GM18520 (cell line): ENCODE results near the gene CFAP20DC.
"Not testable (repeated sequence)": the region's sequence is repeated elsewhere in the genome, so short reads cannot be mapped to it uniquely, and the experiment has no call there.

ENCODE experiments used
- ATAC-seq: cut with Tn5 transposase; IDR thresholded peaks from one replicate; pipeline ENCODE4 v1.9.1; 2021; ENCODE audit not compliant: unreplicated experiment

CFAP20DC gene

DNA sequence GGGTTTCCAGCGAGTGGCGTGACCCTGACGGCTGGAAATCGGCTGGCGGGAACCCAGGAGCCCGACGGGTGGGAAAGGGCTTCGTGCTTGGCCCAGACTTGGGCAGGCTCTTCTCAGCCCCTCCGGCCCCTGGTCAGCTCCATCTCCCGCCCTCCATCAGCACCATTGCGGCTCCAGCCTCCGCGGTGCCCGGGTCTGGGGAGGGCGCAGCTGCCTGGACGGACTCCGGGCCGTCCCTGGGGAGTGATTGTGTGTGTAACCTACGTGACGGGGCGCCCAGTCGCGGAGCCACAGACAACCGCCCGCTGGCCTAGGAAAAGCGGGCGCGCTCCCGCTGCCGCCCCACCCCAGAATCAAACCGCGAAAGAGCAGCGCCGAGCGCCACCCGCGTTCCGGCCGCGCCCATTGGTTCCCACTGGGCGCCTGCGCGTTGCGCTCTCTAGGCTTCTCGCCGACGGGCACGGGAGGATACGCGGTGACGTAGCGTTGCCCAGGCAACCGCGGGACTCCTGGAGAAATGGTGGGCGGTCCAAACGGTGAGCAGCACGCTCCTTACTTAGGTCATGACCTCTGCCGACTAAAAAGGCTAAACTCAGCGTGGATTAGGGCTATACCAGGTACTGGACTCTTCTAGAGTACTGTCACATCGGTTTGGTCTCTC is at the start of gene CFAP20DC:
Gene CFAP20DC (minus strand): TSS at position 355 of the 661 bp plus-strand sequence. CDS start 394 bp downstream, outside the sequence.
- ATAC-seq, result peak; percentile 98

DNA sequence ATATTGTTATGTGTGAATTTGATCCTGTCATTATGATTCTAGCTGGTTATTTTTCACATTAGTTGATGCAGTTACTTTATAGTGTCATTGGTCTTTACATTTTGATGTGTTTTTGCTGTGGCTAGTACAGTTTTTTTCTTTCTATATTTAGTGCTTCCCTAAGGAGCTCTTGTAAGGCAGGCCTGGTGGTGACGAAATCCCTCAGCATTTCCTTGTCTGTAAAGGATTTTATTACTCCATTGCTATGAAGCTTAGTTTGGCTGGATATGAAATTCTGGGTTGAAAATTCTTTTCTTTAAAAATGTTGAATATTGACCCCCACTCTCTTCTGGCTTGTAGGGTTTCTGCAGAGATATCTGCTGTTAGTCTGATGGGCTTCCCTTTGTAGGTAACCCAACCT is 48.7 kb upstream of the CFAP20DC start:
- not testable (repeated sequence) for ATAC-seq

DNA sequence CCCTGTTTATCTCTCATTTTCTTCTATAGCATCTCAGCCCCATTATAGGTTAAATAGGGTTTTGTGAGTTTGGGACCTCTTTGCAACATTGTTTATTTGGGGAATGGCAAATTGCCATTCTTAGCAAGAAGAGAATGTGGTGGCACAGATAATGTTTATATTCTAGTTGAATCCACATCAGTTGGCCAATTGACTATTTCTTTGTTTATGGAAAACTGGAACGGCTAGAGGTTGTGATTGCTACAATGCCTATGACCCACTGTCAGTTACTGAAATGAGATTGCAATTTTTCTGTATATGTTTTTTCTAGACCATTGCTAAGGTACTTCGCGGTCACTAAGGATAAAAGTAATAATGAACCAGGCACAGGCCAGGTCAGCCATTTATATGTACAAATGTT is 44.6 kb upstream of the CFAP20DC start:
- no peak for ATAC-seq

DNA sequence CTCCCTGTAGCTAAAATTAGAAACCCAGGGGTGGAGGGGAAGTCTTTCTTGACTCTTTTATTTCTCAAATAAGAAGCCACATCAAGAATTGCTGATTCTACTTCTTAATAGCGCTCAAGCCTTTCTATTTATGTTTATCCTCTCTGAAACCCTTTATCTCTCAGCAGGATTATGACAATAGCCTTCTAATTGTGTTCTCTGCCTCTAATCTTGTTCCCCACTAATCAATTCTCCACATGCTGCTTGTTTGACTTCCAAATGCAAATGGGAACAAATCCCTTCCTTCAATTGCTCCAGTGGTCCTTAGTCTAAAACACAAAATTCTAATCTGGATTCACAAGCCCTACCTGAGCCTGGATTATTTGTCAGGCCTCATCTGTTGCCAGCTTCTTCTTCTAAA is 43.7 kb upstream of the CFAP20DC start:
- no peak for ATAC-seq

DNA sequence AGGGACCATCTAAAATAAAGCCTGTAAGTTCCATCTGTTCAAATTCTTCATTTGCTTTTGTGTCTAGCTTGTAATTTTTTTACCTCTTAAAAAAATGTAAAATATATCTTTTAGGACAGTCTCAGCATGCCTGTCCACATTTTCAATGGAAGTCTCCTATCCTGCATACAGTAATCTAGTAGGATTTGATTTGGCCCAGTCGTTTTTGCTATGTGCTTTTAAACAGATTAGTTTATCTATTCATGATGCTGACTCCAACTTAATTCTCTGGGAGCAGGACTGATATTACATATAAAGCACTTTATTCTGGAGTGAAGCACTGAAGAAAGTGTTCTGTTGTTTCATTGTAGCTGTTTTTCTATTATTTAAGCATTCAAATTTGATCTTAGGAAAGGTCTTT is 38.9 kb upstream of the CFAP20DC start:
- ATAC-seq, result no peak

DNA sequence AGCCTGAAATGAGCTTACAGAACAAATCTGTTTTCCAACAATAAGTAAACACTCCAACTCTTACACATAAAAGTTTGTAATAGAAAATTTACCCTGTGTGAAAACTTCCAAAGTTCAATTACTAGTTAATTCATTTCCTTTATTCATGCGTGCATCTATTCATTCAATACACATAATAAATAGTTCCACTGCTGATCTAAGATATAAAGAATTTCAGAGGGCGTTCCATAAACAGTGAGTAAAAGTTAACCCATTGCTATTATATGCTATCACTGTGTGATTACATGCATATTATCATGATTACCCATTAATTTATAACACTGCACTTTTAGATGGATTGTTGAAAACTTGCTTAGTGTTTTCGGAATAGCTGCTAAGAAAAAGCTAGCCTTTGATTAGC is 36.2 kb upstream of the CFAP20DC start:
- ATAC-seq, result no peak

DNA sequence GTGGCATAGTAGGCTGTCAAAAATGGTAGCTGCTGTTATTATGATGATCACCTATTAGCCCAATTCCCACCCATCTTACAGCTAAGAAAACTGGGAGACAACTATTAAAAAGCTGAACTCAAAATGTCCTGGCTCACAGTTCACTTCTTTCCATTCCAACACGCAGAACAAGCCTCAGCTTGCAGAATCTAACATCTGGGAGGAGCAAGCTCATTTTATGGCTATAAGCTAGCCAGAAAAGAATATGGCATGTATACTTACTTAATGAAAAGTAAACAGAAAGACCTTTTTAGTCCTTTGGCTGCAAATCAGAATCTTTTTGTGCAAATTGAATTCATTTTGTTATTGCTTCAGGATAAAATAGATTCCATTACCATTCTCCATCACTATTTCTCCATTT is 34.8 kb upstream of the CFAP20DC start:
- no peak for ATAC-seq

DNA sequence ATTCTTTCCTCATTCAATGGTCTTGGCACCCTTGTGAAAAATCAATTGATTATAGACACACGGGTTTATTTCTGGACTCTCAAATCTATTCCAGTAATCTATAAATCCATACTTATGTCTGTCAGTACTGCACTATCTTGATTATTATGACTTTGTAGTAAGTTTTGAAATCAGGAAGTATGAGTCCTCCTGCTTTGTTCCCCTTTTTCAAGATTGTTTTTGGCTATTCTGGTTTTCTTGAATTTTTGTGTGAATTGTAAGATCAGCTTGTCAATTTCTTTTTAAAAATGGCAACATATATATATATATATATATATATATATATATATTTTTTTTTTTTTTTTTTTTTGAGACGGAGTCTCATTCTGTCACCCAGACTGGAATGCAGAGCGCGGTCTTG is 32.3 kb upstream of the CFAP20DC start:
- no peak for ATAC-seq

DNA sequence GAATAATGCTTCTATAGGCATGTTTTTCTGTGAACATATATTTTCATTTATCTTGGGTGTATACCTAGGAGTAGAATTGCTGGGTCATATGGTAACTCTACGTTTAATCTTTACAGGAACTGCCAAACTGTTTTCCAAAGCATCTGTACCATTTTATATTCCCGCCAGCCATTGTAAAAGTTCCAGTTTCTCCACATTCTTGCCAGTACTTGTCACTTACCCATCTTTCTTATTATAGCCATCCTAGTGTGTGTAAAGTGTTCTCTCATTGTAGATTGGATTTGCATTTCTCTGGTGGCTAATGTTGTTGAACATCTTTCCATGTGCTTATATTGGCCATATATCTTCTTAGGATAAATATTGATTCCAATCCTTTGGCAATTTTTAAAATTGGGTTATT is 31.2 kb upstream of the CFAP20DC start:
- ATAC-seq, result no peak

DNA sequence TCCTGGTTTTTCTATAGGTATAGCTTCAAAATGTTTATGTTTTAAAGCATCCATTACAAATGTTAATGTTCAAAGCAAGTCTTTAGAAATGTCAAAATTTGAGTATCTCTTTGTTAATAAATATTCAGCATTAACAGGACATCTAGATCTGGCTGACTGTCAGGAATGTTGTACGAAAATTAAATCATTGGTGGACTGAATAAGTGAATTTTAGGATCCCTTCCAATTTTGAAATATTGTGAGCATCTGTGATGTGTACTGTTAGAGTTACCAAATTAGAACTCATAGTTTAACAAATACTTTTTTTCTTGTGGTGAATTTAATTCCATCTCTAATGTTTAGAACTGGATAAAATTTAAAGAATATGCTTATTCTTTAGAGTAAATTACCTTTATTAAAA is 30.1 kb upstream of the CFAP20DC start:
- ATAC-seq, result no peak

DNA sequence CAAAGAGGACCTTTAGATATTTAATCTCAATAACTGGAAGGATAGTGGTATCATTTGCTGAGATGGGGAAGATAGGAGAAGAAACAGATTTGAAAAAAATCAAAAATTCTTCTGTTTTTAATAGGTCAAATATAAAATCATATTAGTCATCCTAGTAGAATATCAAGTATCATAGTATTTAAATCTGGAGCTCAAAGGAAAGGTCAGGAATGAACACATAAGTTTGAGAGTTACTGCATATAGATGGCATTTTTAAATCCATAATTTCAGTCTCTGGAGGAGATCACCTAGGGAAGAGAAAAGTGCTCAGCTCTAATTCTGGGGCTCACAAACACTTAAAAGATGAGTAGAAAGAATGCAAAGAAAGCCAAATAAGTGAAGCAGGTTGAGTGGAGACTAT is 24.9 kb upstream of the CFAP20DC start:
- ATAC-seq, result no peak

DNA sequence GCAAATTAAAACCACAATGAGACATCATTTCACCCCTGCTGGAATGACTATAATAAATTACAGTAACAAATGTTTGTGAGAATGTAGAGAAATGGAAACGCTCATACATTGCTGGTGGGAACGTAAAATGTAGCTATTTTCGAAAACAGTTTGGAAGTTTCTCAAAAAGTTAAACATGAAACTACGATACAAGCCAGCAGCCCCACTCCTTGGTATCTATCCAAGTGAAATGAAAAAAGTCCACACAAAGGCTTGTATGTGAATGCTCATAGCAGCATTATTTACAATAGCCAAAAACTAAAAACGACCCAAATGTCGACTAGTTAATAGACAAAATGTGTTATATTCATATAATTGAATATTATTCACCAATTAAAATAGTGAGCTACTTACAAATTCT is 22.9 kb upstream of the CFAP20DC start:
- ATAC-seq, result no peak

DNA sequence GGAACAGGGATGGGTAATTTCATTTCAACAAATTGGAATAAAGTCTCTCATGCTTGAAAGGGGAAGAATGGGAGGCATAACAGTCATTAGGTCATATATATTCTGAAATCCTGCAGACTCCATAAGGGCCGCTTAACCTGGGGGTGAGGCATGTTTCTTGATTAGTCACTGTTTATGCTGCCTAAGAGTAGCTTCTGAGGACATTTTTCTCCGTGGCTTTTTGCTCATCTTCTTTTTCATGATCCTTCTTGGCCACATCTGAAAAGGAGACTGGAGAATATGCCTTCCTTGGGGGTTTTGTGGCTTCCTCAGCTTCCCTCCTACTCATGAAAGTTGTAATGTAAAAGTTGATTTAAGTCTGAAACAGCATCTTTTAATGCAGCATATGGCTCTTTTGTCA is 20.0 kb upstream of the CFAP20DC start:
- no peak for ATAC-seq

DNA sequence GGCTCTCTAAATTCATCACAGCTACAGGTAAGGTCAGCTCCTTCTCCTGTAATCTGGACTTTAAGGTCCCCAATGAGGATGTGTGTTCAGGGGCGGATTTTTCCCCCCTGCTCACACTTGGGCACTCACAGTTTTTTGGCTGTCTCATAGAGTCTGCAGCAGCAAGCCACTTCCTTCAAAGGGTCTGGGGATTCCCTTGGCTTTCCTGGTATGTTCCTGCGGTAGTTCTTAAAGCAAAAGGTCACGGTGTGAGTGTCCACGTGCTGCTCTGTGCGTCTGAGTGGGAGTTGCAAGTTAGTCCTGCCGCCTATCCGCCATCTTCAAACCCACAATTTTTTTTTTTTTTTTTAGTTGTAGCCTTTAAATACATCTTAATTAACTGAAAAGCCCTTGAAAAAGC is 15.4 kb upstream of the CFAP20DC start:
- ATAC-seq, result no peak

DNA sequence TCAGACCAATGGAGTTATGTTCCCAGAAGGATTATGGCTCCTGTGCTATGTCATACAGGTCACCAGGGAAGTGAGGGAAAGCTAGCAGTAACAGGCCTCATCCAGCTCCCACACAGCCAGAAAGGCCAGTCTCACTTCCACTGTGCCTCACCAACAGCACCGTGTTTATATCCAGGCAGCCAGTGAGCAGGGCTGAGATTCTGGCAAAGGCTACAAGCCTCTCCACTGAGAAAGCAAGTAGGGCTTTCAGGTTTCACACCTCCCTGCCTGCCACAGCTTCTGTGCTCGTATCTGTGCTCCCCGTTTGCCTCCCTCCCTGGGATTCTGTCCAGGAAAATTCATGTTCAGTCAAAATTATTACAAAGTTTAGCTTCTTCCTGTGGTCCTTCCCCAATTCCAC is 14.9 kb upstream of the CFAP20DC start:
- no peak for ATAC-seq

DNA sequence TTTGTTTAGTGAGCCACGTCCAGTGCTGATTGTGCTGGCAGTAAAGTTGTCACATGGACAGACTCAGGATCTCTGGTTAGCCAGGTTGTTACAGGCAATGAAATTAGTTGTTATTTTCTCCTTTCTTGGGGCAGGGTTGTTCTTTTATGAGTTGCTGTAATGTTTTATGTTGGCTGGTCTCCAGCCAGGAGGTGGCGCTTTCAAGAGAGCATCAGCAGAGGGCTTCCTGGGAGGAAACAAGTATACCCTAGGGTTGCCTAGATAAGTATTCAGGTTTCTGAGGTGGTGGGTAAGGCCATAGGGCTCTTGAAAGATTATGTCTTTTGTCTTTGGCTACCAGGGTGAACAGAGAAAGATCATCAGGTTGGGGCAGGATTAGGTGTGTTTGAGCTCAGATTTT is 14.5 kb upstream of the CFAP20DC start:
- ATAC-seq, result no peak

DNA sequence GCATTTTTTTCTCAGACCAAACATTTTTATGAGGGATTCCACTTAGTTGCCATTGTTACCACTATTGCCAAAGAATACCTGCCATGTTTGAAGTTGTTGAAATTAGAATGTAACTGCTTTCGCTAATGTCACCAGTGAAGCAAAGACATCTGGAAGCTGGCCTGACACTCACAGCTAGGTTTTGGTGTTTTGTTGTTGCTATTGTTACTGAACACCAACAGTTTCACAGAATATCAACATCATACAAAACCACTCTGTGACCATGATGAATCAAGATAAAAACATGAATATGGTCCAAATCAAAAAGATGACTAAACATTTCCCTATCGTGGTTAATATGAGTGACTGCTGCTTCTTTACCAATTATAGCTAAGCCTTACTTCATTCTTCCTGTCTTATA is 6.9 kb upstream of the CFAP20DC start:
- ATAC-seq, result no peak

DNA sequence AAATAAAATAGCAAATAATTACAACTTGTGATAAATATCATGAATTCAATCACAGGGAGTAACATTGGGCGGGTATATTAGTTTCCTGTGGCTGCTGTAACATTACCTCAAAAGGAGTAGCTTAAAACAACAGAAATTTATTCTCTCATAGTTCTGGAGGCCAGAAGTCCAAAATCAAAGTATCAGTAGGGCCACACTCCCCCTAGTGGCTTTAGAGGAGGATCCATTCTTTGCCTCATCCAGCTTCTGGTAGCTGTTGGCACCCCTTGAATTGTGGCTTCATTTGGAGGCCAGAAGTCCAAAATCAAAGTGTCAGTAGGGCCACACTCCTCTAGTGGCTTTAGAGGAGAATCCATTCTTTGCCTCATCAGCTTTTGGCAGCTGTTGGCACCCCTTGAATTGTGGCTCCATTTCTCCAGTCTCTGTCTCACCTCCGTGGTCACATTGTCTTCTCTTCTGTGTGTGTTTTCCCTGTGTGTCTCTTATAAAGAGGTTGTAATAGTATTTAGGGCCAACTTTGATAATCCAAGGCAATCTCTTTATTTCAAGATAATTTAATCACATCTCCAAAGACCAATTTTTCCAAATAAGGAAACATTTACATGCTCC is 3.1 kb upstream of the CFAP20DC start:
- no peak for ATAC-seq

DNA sequence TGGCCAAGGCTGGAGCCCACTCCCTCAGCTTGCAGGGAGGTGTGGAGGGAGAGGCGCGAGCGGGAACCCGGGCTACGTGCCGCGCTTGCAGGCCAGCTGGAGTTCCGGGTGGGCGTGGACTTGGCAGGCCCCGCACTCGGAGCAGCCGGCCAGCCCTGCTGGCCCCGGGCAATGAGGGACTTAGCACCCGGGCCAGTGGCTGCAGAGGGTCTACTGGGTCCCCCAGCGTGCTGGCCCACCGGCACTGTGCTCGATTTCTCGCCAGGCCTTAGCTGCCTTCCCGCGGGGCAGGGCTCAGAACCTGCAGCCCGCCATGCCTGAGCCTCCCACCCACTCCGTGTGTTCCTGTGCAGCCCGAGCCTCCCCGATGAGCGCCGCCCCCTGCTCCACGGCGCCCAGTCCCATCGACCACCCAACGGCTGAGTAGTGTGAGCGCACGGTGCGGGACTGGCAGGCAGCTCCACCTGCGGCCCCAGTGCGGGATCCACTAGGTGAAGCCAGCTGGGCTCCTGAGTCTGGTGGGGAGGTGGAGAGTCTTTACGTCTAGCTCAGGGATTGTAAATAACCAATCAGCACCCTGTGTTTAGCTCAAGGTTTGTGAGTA is 1.1 kb upstream of the CFAP20DC start:
- not testable (repeated sequence) for ATAC-seq

DNA sequence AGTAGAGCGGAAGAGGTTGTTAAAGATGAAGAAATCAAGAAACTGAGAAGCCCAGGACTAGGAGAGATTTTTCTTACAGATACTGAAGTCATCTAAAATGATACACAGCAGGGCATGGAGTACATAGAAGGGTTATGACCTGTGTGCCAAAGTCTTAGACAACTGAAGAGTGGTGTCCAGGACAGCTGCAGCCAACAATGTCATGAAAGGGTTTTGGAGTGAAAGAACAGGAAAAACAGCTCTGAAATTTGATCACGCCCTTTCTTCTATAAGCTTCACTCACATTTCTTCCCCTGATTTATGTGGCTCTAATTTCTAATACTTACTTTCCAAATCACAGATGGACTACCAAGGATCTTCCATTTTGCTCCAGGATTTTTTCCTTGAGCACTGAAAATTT is 3.0 kb downstream of the CFAP20DC start:
- ATAC-seq, result no peak

DNA sequence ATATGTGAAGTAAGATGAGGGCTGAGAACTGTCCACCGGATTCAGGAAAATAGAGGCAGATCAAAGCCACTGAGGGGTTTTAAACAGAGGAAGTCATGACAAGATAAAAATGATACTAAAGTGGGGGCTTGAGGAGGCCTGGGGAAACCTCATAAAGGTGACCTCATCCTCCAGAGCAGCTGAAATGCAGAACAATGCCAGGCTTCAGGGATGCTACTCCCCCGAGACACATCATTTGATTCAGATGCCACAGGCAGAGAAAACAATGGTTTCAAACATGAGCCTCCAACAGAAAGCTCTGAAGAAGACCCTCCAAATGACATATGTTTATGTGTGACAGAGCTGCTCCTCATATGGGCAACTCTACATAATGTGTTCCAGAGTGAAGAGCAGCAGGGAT is 6.4 kb downstream of the CFAP20DC start:
- no peak for ATAC-seq

DNA sequence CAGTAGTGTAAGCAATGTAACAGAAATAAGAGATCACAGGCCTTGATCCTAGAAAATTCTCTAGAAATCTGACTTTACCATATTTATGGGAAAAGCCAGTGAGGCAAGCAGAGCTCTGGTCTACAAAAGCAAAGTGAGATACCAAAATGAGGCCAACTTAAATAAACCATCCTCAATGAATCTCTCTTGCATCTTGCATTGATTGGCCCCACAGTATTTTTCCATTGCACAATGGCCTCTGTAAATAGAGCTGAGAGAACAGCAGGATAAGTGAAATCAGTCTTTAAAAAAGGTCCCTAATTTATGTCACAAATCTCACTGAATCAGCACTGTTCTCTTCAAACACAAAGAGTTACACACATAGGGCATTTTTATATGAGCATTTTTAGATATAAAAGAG is 8.9 kb downstream of the CFAP20DC start:
- ATAC-seq, result no peak

DNA sequence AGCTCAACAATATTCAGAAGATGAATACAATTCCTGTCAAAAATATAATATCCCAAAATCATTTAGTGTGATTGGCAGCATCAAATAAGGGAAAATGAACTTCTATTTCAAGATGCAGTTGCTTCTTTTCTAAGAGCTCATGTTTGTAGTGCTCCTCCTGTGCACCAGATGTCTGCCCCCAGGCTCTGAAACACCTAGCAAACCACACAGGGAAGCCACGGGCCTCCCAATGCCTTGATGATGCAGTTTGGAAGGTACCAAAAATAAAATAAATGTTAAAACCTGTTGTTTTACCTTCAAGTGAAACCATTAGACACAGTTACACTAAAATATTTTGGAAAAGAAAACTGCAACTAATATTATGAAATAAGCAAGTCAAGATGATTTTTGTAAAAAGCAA is 22.2 kb downstream of the CFAP20DC start:
- no peak for ATAC-seq
